OCI-LY1 (cell line): Measurements from ENCODE around the gene KIF1C.

Experiments used
- H2AFZ ChIP-seq: fragments of 200-600 bp; sonication (generic), shearing (Covaris generic); 2 replicates; pipeline ENCODE4 v1.6.0; 2014; ENCODE audit warnings: antibody characterized with exemption, mild to moderate bottlenecking, low read length
- H3F3A ChIP-seq: fragments of 200-600 bp; sonication (generic), shearing (Covaris generic); 2 replicates; pipeline ENCODE4 v1.6.0; 2014; ENCODE audit warnings: mild to moderate bottlenecking, antibody characterized with exemption, low read length, moderate library complexity; ENCODE audit not compliant: insufficient read depth
- H3K27ac ChIP-seq: fragments of 200-600 bp; sonication (generic); 2 replicates; pipeline ENCODE4 v1.5.1; 2014; ENCODE audit warnings: low read length, mixed run types, mild to moderate bottlenecking, low read depth; ENCODE audit not compliant: poor library complexity, severe bottlenecking
- H3K27me3 ChIP-seq: fragments of 200-600 bp; sonication (generic); 2 replicates; pipeline ENCODE4 v1.6.0; 2014; ENCODE audit warnings: antibody characterized with exemption, mild to moderate bottlenecking, low read length, moderate library complexity; ENCODE audit not compliant: insufficient read depth
- H3K36me3 ChIP-seq: fragments of 200-600 bp; sonication (generic); 2 replicates; pipeline ENCODE4 v1.6.1; 2014; ENCODE audit warnings: mild to moderate bottlenecking, antibody characterized with exemption, low read length, moderate library complexity, mixed read lengths; ENCODE audit not compliant: insufficient read depth
- H3K4me1 ChIP-seq: fragments of 200-600 bp; sonication (generic); 2 replicates; pipeline ENCODE4 v1.5.1; 2014; ENCODE audit warnings: mild to moderate bottlenecking, low read length, moderate library complexity; ENCODE audit not compliant: insufficient read depth, severe bottlenecking
- H3K4me2 ChIP-seq: fragments of 200-600 bp; sonication (generic), shearing (Covaris generic); 2 replicates; pipeline ENCODE4 v1.6.1; 2014; ENCODE audit warnings: low read length
- H3K4me3 ChIP-seq: fragments of 200-600 bp; sonication (generic); 2 replicates; pipeline ENCODE4 v1.5.1; 2014; ENCODE audit warnings: low read length, low read depth, mild to moderate bottlenecking, mixed read lengths; ENCODE audit not compliant: poor library complexity, severe bottlenecking
- H3K79me2 ChIP-seq: fragments of 200-600 bp; shearing (Covaris generic); 2 replicates; pipeline ENCODE4 v1.6.1; 2016; ENCODE audit warnings: mixed run types, low read length, mixed read lengths; ENCODE audit not compliant: insufficient read depth
- H3K9ac ChIP-seq: fragments of 200-600 bp; sonication (generic), shearing (Covaris generic); 2 replicates; pipeline ENCODE4 v1.6.1; 2014; ENCODE audit warnings: mild to moderate bottlenecking, low read length, mixed read lengths
- H3K9me2 ChIP-seq: fragments of 200-600 bp; sonication (generic), shearing (Covaris generic); 2 replicates; pipeline ENCODE4 v1.6.1; 2014; ENCODE audit warnings: low read depth, mild to moderate bottlenecking, low read length, mixed read lengths
- H3K9me3 ChIP-seq: fragments of 200-600 bp; shearing (Covaris generic); 2 replicates; pipeline ENCODE4 v1.6.1; 2014; ENCODE audit warnings: low read length, mixed read lengths
- H4K20me1 ChIP-seq: fragments of 200-600 bp; sonication (generic), shearing (Covaris generic); 2 replicates; pipeline ENCODE4 v1.6.0; 2016; ENCODE audit warnings: mild to moderate bottlenecking, low read length; ENCODE audit not compliant: insufficient read depth
- CTCF ChIP-seq: fragments of 200-600 bp; sonication (generic), shearing (Covaris generic); IDR thresholded peaks from 2 replicates; pipeline ENCODE4 v1.5.1; 2017; ENCODE audit warnings: mild to moderate bottlenecking, antibody characterized with exemption, low read length, moderate library complexity, mixed read lengths
- EZH2 ChIP-seq: fragments of 200-600 bp; sonication (generic), shearing (Covaris generic); IDR thresholded peaks from 2 replicates; pipeline ENCODE4 v1.8.0; 2017; ENCODE audit warnings: borderline replicate concordance, mixed run types, mild to moderate bottlenecking, antibody characterized with exemption, low read length, moderate library complexity, mixed read lengths

The KIF1C gene

GRCh38 chr17:4956493-4957061 lies 41.2 kb upstream of the KIF1C start:
- TF ChIP-seq CTCF: peak; percentile 91
- no peak for TF ChIP-seq EZH2
- Histone ChIP-seq H3K9me3 (no peaks in the 10 kb centered on the region), H3K36me3 (peaks cover 18% of the 10 kb centered on the region), H3K27me3 (no peaks in the 10 kb centered on the region), H3K9me2 (no peaks in the 10 kb centered on the region), H3K4me2 (no peak overlapping the region), H3K27ac (no peak overlapping the region), H3K4me3 (no peak overlapping the region), H2AFZ (no peak overlapping the region), H3K79me2 (no peaks in the 10 kb centered on the region), H3F3A (no peaks in the 10 kb centered on the region), H3K9ac (no peak overlapping the region), H3K4me1 (no peaks in the 10 kb centered on the region), H4K20me1 (no peaks in the 10 kb centered on the region)

- Histone ChIP-seq H3K9me3 (no peaks in the 10 kb centered on the region), H2AFZ (no peak overlapping the region), H3K36me3 (peaks cover 18% of the 10 kb centered on the region), H4K20me1 (no peaks in the 10 kb centered on the region), H3K27ac (no peak overlapping the region), H3K27me3 (no peaks in the 10 kb centered on the region), H3K4me1 (no peaks in the 10 kb centered on the region), H3F3A (no peaks in the 10 kb centered on the region), H3K4me2 (no peak overlapping the region), H3K9me2 (no peaks in the 10 kb centered on the region), H3K79me2 (no peaks in the 10 kb centered on the region), H3K4me3 (no peak overlapping the region), H3K9ac (no peak overlapping the region)
- TF ChIP-seq CTCF (no peak), EZH2 (no peak)
Observed at GRCh38 chr17:4958102-4958501, 39.6 kb upstream of the KIF1C start.

- no peak for TF ChIP-seq EZH2
- no peak for TF ChIP-seq CTCF
- H3K4me1 ChIP-seq: no peaks in the 10 kb centered on the region
- H3K9me2 ChIP-seq: no peaks in the 10 kb centered on the region
Observed at GRCh38 chr17:4959261-4959965, 38.3 kb upstream of the KIF1C start.

More at GRCh38 chr17:4959261-4959965, 38.3 kb upstream of the KIF1C start:
- Histone ChIP-seq H3K4me3 (no peak overlapping the region), H3F3A (no peaks in the 10 kb centered on the region), H3K9ac (no peak overlapping the region), H3K79me2 (no peaks in the 10 kb centered on the region), H3K27me3 (no peaks in the 10 kb centered on the region), H3K4me2 (no peak overlapping the region), H4K20me1 (no peaks in the 10 kb centered on the region), H3K9me3 (no peaks in the 10 kb centered on the region), H2AFZ (no peak overlapping the region), H3K36me3 (peaks cover 18% of the 10 kb centered on the region), H3K27ac (no peak overlapping the region)
